HEK293 (cell line): ENCODE measurements around the gene PEPD.

Experiments used
- CTCF ChIA-PET: fragments of 350-600 bp; formaldehyde crosslinking; extraction: SDS; loops from one replicate; lab custom pipeline; 2021; ENCODE audit warnings: antibody characterized with exemption; lab: Yijun Ruan, JAX
- POLR2A ChIA-PET: fragments of 300-600 bp; formaldehyde crosslinking; extraction: SDS; loops from one replicate; lab custom pipeline; 2020; ENCODE audit warnings: antibody characterized with exemption, inconsistent platforms; lab: Yijun Ruan, JAX
- H3K27ac ChIP-seq: fragments of 200-500 bp; sonication (Bioruptor generic); 2 replicates; pipeline ENCODE4 v1.5.1; 2014; ENCODE audit warnings: low read depth, low read length, control low read depth, inconsistent platforms; ENCODE audit errors: extremely low read depth
- H3K36me3 ChIP-seq, 2 experiments: fragments of 200-500 bp in 1 of 2; sonication (Bioruptor generic) in 1 of 2; 1 replicate in 1 of 2; 2 replicates in 1 of 2; pipeline ENCODE4 v1.5.1; 2014 to 2017; ENCODE audit warnings: inconsistent platforms in 2 of 2, low read length in 2 of 2; ENCODE audit not compliant: control insufficient read depth in 2 of 2, insufficient read depth in 1 of 2
- H3K4me1 ChIP-seq: fragments of 200-500 bp; sonication (Bioruptor generic); 2 replicates; pipeline ENCODE4 v1.5.1; 2014; ENCODE audit warnings: mild to moderate bottlenecking, low read length, inconsistent platforms; ENCODE audit not compliant: control insufficient read depth, insufficient read depth
- H3K4me3 ChIP-seq: 2 replicates; pipeline ENCODE4 v1.5.1; 2011; ENCODE audit warnings: low read depth, mild to moderate bottlenecking, control low read depth, low read length, moderate library complexity
- H3K9me3 ChIP-seq: fragments of 200-500 bp; sonication (Bioruptor generic); 2 replicates; pipeline ENCODE4 v1.5.1; 2014; ENCODE audit warnings: low read depth, low read length, inconsistent platforms; ENCODE audit not compliant: control insufficient read depth, insufficient read depth
- BCL11A ChIP-seq: fragments of 450-650 bp; formaldehyde crosslinking; IDR thresholded peaks from 2 replicates; pipeline ENCODE4 v1.5.1; 2016; ENCODE audit warnings: low read depth, missing biosample characterization, missing genetic modification characterization
- FEZF1 ChIP-seq: fragments of 450-650 bp; formaldehyde crosslinking; IDR thresholded peaks from 2 replicates; pipeline ENCODE4 v1.5.1; 2016; ENCODE audit warnings: missing biosample characterization, missing genetic modification characterization
- KLF16 ChIP-seq: fragments of 450-650 bp; formaldehyde crosslinking; IDR thresholded peaks from 2 replicates; pipeline ENCODE4 v1.5.1; 2017; ENCODE audit warnings: missing biosample characterization, missing genetic modification characterization
- MZF1 ChIP-seq: fragments of 450-650 bp; formaldehyde crosslinking; IDR thresholded peaks from 2 replicates; pipeline ENCODE4 v1.5.1; 2017; ENCODE audit warnings: missing biosample characterization, missing genetic modification characterization, borderline replicate concordance
- RBAK ChIP-seq: fragments of 450-650 bp; formaldehyde crosslinking; IDR thresholded peaks from 2 replicates; pipeline ENCODE4 v1.5.1; 2016; ENCODE audit warnings: missing biosample characterization, missing genetic modification characterization
- SP2 ChIP-seq: fragments of 450-650 bp; formaldehyde crosslinking; IDR thresholded peaks from 2 replicates; pipeline ENCODE4 v1.5.1; 2016; ENCODE audit warnings: missing biosample characterization, missing genetic modification characterization
- SP3 ChIP-seq: fragments of 450-650 bp; formaldehyde crosslinking; IDR thresholded peaks from 2 replicates; pipeline ENCODE4 v1.5.1; 2016; ENCODE audit warnings: missing biosample characterization, missing genetic modification characterization
- ZNF114 ChIP-seq: fragments of 450-650 bp; formaldehyde crosslinking; IDR thresholded peaks from 2 replicates; pipeline ENCODE4 v1.5.0; 2017; ENCODE audit warnings: missing biosample characterization, missing genetic modification characterization
- ZNF132 ChIP-seq: fragments of 450-650 bp; formaldehyde crosslinking; IDR thresholded peaks from 2 replicates; pipeline ENCODE4 v1.5.1; 2017; ENCODE audit warnings: missing biosample characterization, missing genetic modification characterization, borderline replicate concordance
- ZNF133 ChIP-seq: fragments of 450-650 bp; formaldehyde crosslinking; IDR thresholded peaks from 2 replicates; pipeline ENCODE4 v1.5.1; 2016; ENCODE audit warnings: missing biosample characterization, missing genetic modification characterization
- ZNF146 ChIP-seq: fragments of 450-650 bp; formaldehyde crosslinking; IDR thresholded peaks from 2 replicates; pipeline ENCODE4 v1.5.1; 2016; ENCODE audit warnings: missing biosample characterization, missing genetic modification characterization
- ZNF169 ChIP-seq: fragments of 450-650 bp; formaldehyde crosslinking; IDR thresholded peaks from 2 replicates; pipeline ENCODE4 v1.5.1; 2016; ENCODE audit warnings: missing biosample characterization, missing genetic modification characterization
- ZNF19 ChIP-seq: fragments of 450-650 bp; formaldehyde crosslinking; IDR thresholded peaks from 2 replicates; pipeline ENCODE4; 2016; ENCODE audit warnings: missing biosample characterization, missing genetic modification characterization, low read depth
- ZNF211 ChIP-seq: fragments of 450-650 bp; formaldehyde crosslinking; IDR thresholded peaks from 2 replicates; pipeline ENCODE4 v1.5.1; 2016; ENCODE audit warnings: low read depth, missing biosample characterization, missing genetic modification characterization
- ZNF239 ChIP-seq: fragments of 450-650 bp; formaldehyde crosslinking; IDR thresholded peaks from 2 replicates; pipeline ENCODE4 v1.5.1; 2016; ENCODE audit warnings: missing biosample characterization, missing genetic modification characterization
- ZNF248 ChIP-seq: fragments of 450-650 bp; formaldehyde crosslinking; IDR thresholded peaks from 2 replicates; pipeline ENCODE4 v1.5.1; 2017; ENCODE audit warnings: missing biosample characterization, missing genetic modification characterization
- ZNF311 ChIP-seq: fragments of 450-650 bp; formaldehyde crosslinking; IDR thresholded peaks from 2 replicates; pipeline ENCODE4 v1.5.1; 2017; ENCODE audit warnings: missing biosample characterization, missing genetic modification characterization, borderline replicate concordance
- ZNF335 ChIP-seq: fragments of 450-650 bp; formaldehyde crosslinking; conservative IDR thresholded peaks from 2 replicates; pipeline ENCODE4 v1.5.1; 2016; ENCODE audit warnings: missing biosample characterization, missing genetic modification characterization
- ZNF366 ChIP-seq: fragments of 450-650 bp; formaldehyde crosslinking; conservative IDR thresholded peaks from 2 replicates; pipeline ENCODE4 v1.5.1; 2016; ENCODE audit warnings: missing biosample characterization, missing genetic modification characterization
- ZNF394 ChIP-seq: fragments of 450-650 bp; formaldehyde crosslinking; IDR thresholded peaks from 2 replicates; pipeline ENCODE4 v1.5.1; 2016; ENCODE audit warnings: missing biosample characterization, missing genetic modification characterization, mild to moderate bottlenecking, moderate library complexity, borderline replicate concordance
- ZNF473 ChIP-seq: fragments of 450-650 bp; formaldehyde crosslinking; IDR thresholded peaks from 2 replicates; pipeline ENCODE4 v1.5.1; 2017; ENCODE audit warnings: missing biosample characterization, missing genetic modification characterization
- ZNF544 ChIP-seq: fragments of 450-650 bp; formaldehyde crosslinking; IDR thresholded peaks from 2 replicates; pipeline ENCODE4 v1.5.0; 2017; ENCODE audit warnings: missing biosample characterization, missing genetic modification characterization
- ZNF624 ChIP-seq: fragments of 450-650 bp; formaldehyde crosslinking; IDR thresholded peaks from 2 replicates; pipeline ENCODE4 v1.5.1; 2017; ENCODE audit warnings: missing biosample characterization, missing genetic modification characterization
- ZNF660 ChIP-seq: fragments of 450-650 bp; IDR thresholded peaks from 2 replicates; pipeline ENCODE4 v1.5.1; 2018; ENCODE audit warnings: missing biosample characterization, mild to moderate bottlenecking, missing genetic modification characterization
- ZNF785 ChIP-seq: fragments of 450-650 bp; formaldehyde crosslinking; IDR thresholded peaks from 2 replicates; pipeline ENCODE4 v1.5.1; 2016; ENCODE audit warnings: missing biosample characterization, missing genetic modification characterization
- ZNF830 ChIP-seq: fragments of 450-650 bp; IDR thresholded peaks from 2 replicates; pipeline ENCODE4 v1.5.0; 2018; ENCODE audit warnings: missing biosample characterization, missing genetic modification characterization, low read depth, mild to moderate bottlenecking, moderate library complexity
- ZSCAN16 ChIP-seq: fragments of 450-650 bp; formaldehyde crosslinking; IDR thresholded peaks from 2 replicates; pipeline ENCODE4 v1.5.1; 2016; ENCODE audit warnings: missing biosample characterization, missing genetic modification characterization
- TF ChIP-seq, protein P1 (sequence below): fragments of 450-650 bp; formaldehyde crosslinking; IDR thresholded peaks from 2 replicates; pipeline ENCODE4 v1.5.0; 2017; ENCODE audit warnings: missing biosample characterization, missing genetic modification characterization, borderline replicate concordance
- TF ChIP-seq, protein P2 (sequence below): fragments of 450-650 bp; formaldehyde crosslinking; IDR thresholded peaks from 2 replicates; pipeline ENCODE4 v1.5.1; 2016; ENCODE audit warnings: missing biosample characterization, missing genetic modification characterization, borderline replicate concordance
- TF ChIP-seq, protein P3 (sequence below): fragments of 450-650 bp; formaldehyde crosslinking; IDR thresholded peaks from 2 replicates; pipeline ENCODE4 v1.5.1; 2017; ENCODE audit warnings: missing biosample characterization, missing genetic modification characterization
- TF ChIP-seq, protein P4 (sequence below): fragments of 450-650 bp; formaldehyde crosslinking; IDR thresholded peaks from 2 replicates; pipeline ENCODE4 v1.5.1; 2016; ENCODE audit warnings: missing biosample characterization, missing genetic modification characterization

PEPD gene

DNA sequence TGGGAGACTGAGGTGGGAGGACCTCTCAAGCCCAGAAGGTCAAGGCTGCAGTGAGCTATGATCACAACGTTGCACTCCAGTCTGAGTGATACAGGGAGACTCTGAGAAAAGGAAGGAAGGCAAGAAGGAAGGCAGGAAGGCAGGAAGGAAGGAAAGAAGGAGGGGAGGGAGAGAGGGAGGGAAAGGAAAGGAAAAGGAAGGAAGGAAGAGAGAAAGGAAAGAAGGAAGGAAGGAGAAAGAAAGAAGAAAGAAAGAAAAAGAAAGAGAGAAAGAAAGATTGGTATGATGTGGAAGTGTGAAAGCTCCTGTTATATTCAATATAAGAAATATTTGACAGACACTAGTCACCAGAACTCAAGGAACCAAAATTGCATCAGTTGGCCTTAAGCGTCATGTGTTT is 180.6 kb downstream of the PEPD start:
- POLR2A ChIA-PET: no interaction called here
- peaks cover 3% of the 10 kb centered on the region; the same call in 1 of the 2 replicates for H3K4me1 ChIP-seq
- H3K9me3 ChIP-seq: no peaks in the 10 kb centered on the region; the same call in 1 of the 2 replicates
- H3K36me3 ChIP-seq: no peaks in the 10 kb centered on the region
- H3K4me3 ChIP-seq: no peak overlapping the region
- CTCF ChIA-PET: interaction anchor here (0.5 to 1.3 kb wide), 6 partner anchors 16 to 783 kb away, joined by 3 to 6 read pairs (median 3); partner anchors contain the start of gene CEBPA
- no peak overlapping the region for H3K27ac ChIP-seq
- TF ChIP-seq, protein P1, sequence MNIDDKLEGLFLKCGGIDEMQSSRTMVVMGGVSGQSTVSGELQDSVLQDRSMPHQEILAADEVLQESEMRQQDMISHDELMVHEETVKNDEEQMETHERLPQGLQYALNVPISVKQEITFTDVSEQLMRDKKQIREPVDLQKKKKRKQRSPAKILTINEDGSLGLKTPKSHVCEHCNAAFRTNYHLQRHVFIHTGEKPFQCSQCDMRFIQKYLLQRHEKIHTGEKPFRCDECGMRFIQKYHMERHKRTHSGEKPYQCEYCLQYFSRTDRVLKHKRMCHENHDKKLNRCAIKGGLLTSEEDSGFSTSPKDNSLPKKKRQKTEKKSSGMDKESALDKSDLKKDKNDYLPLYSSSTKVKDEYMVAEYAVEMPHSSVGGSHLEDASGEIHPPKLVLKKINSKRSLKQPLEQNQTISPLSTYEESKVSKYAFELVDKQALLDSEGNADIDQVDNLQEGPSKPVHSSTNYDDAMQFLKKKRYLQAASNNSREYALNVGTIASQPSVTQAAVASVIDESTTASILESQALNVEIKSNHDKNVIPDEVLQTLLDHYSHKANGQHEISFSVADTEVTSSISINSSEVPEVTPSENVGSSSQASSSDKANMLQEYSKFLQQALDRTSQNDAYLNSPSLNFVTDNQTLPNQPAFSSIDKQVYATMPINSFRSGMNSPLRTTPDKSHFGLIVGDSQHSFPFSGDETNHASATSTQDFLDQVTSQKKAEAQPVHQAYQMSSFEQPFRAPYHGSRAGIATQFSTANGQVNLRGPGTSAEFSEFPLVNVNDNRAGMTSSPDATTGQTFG: peak; percentile 60; the same call in 1 of the 2 replicates
- TF ChIP-seq SP3 (tag by site-specific recombination) (no peak), ZNF366 (peak; percentile 94), ZNF239 (tag by site-specific recombination) (no peak), ZNF114 (tag by site-specific recombination) (0 out of 2 replicates have a peak, but pooled peaks have one; percentile 29), ZNF394 (tag by site-specific recombination) (no peak), BCL11A (tag by site-specific recombination) (no peak), ZNF133 (no peak), ZNF311 (peak; percentile 94; the same call in 1 of the 2 replicates), ZNF19 (tag by site-specific recombination) (no peak), RBAK (peak; percentile 18; the same call in 1 of the 2 replicates), ZNF248 (no peak), KLF16 (tag by site-specific recombination) (no peak), FEZF1 (no peak), ZNF146 (tag by site-specific recombination) (no peak), MZF1 (tag by site-specific recombination) (no peak), ZNF211 (tag by site-specific recombination) (no peak), ZNF169 (no peak), ZNF335 (no peak), ZNF830 (tag by site-specific recombination) (no peak), ZSCAN16 (tag by site-specific recombination) (no peak), ZNF544 (tag by site-specific recombination) (peak; percentile 64; the same call in 1 of the 2 replicates), ZNF660 (no peak), ZNF624 (tag by site-specific recombination) (no peak), ZNF785 (tag by site-specific recombination) (0 out of 2 replicates have a peak, but pooled peaks have one; percentile 14), SP2 (no peak), ZNF132 (tag by site-specific recombination) (no peak), ZNF473 (tag by site-specific recombination) (0 out of 2 replicates have a peak, but pooled peaks have one; percentile 29)
- TF ChIP-seq, protein P2, sequence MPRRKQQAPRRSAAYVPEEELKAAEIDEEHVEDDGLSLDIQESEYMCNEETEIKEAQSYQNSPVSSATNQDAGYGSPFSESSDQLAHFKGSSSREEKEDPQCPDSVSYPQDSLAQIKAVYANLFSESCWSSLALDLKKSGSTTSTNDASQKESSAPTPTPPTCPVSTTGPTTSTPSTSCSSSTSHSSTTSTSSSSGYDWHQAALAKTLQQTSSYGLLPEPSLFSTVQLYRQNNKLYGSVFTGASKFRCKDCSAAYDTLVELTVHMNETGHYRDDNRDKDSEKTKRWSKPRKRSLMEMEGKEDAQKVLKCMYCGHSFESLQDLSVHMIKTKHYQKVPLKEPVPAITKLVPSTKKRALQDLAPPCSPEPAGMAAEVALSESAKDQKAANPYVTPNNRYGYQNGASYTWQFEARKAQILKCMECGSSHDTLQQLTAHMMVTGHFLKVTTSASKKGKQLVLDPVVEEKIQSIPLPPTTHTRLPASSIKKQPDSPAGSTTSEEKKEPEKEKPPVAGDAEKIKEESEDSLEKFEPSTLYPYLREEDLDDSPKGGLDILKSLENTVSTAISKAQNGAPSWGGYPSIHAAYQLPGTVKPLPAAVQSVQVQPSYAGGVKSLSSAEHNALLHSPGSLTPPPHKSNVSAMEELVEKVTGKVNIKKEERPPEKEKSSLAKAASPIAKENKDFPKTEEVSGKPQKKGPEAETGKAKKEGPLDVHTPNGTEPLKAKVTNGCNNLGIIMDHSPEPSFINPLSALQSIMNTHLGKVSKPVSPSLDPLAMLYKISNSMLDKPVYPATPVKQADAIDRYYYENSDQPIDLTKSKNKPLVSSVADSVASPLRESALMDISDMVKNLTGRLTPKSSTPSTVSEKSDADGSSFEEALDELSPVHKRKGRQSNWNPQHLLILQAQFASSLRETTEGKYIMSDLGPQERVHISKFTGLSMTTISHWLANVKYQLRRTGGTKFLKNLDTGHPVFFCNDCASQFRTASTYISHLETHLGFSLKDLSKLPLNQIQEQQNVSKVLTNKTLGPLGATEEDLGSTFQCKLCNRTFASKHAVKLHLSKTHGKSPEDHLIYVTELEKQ (tag by site-specific recombination): no peak
- TF ChIP-seq, protein P3, sequence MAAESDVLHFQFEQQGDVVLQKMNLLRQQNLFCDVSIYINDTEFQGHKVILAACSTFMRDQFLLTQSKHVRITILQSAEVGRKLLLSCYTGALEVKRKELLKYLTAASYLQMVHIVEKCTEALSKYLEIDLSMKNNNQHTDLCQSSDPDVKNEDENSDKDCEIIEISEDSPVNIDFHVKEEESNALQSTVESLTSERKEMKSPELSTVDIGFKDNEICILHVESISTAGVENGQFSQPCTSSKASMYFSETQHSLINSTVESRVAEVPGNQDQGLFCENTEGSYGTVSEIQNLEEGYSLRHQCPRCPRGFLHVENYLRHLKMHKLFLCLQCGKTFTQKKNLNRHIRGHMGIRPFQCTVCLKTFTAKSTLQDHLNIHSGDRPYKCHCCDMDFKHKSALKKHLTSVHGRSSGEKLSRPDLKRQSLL (tag by site-specific recombination): no peak
- TF ChIP-seq, protein P4, sequence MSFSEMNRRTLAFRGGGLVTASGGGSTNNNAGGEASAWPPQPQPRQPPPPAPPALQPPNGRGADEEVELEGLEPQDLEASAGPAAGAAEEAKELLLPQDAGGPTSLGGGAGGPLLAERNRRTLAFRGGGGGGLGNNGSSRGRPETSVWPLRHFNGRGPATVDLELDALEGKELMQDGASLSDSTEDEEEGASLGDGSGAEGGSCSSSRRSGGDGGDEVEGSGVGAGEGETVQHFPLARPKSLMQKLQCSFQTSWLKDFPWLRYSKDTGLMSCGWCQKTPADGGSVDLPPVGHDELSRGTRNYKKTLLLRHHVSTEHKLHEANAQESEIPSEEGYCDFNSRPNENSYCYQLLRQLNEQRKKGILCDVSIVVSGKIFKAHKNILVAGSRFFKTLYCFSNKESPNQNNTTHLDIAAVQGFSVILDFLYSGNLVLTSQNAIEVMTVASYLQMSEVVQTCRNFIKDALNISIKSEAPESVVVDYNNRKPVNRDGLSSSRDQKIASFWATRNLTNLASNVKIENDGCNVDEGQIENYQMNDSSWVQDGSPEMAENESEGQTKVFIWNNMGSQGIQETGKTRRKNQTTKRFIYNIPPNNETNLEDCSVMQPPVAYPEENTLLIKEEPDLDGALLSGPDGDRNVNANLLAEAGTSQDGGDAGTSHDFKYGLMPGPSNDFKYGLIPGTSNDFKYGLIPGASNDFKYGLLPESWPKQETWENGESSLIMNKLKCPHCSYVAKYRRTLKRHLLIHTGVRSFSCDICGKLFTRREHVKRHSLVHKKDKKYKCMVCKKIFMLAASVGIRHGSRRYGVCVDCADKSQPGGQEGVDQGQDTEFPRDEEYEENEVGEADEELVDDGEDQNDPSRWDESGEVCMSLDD (tag by site-specific recombination): no peak
